GM21717 (cell line): ENCODE data around the gene PDF.
A peak's percentile ranks its signal among the peaks of the same experiment; 100 is the strongest.
"Not testable (repeated sequence)": the region's sequence is repeated elsewhere in the genome, so short reads cannot be mapped to it uniquely, and the experiment has no call there.

Experiments used
- ATAC-seq: cut with Tn5 transposase; IDR thresholded peaks from one replicate; pipeline ENCODE4 v1.9.1; 2021; ENCODE audit warnings: mild to moderate bottlenecking, moderate library complexity; ENCODE audit not compliant: unreplicated experiment

The PDF gene

DNA sequence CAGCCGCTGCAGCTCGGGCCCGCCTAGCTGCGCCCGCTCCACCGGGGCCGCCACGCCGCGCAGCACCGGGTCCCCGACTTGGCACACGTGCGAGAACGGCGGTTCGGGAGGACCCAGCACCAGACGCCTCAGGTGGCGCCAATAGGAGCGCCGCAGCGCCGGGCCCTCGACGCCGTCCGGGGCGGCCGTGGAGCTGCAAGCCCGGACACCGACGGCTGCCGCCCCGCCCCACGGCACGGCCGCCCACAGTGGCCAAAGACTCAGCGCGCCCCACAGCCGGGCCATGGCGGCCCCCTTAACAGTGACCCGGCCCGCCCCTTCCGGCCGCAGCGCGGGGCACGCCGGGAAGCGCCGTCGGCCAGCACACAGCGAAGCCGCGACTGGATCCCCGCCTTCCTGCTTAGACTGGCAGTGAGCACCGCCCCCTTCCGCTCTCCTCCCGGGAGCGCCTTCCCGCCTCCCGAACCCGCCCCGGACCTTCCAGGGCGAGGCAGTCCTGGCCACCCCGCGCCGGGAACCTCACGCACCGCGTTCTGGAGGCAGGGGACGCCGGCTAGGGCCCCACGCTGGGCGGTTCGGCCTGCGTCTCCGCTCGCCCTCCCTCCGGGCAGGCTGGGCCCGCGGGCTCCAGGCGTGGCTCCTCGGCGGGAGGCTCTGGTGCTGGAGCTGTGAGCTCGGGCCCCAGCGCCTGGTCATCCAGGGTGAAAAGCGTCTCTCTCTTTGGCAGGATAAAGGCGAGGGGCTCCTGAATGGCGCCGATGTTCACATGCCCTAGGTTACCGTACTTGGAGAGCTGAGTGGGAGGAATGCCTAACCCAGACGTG is at the start of gene PDF:
Gene PDF (minus strand): TSS at position 303 of the 824 bp plus-strand sequence. CDS start 18 bp downstream, at position 285.
- ATAC-seq, result peak; percentile 90

DNA sequence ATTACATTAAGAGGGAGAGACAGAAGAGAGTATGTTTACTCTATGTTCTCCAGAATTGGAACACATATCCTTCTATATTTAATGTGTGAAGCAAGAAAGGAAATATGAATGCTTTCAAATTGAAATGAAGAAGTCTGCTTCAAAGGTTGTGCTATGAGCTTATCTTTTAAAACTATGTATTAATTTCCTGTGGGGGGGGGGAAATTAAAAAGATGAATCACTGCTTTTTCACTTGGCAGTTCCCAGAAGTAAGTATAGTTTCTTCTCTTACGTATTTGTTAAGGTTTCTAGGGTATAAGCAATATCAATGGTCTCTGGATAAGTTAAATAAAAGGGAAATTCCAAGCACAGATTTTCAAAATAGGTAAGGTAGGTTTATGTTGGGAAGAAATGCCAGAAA is 48.4 kb upstream of the PDF start:
- ATAC-seq, result no peak

DNA sequence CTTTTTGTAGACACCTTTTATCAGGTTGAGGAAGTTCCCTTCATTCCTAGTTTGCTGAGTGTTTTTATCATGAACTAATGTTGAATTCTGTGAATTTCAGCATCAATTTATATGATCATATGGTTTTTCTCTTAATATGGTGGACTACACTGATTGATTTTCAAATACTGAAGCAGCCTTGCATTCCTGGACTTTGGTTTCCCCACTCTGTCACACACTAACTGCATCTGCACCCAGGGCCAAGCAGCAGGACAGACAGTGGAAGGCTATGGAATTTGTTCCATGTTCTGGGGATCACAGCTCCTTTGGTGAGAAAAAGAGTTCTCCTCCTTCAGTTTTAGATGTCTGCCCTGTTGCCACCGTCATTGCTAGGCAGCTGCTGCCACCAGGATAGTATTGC is 47.6 kb upstream of the PDF start:
- no peak for ATAC-seq

DNA sequence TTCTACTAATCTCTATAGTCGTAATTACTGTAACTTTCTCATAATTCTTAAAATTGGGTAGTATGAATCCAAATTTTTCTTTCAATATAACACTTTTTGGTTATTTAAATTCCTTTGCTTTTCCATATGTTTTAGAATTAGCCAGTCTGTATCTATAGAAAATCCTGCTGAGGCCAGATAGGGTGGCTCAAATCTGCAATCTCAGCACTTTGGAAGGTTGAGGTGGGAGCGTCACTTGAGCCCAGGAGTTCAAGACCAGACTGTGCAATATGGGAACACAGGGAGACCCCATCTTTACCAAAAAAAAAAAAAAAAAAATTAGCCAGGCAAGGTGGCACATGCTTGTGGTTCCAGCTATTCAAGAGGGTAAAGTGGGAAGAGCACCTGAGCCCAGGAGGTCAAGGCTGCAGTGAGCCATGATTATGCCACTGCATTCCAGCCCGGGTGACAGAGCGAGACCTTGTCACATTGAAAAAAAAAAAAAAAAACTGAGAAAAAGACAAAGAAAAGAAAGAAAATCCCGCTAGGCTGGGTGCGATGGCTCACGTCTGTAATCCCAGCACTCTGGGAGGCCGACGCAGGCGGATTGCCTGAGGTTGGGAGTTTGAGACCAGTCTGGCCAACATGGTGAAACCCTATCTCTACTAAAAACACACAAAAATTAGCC is 46.1 kb upstream of the PDF start:
- ATAC-seq, result no peak

- ATAC-seq, result no peak
These were observed 42.6 kb upstream of the PDF start for GRCh38 chr16:69373019-69373418.

GRCh38 chr16:69371564-69371963 is 41.2 kb upstream of the PDF start:
- no peak for ATAC-seq

GRCh38 chr16:69368866-69369265 is 38.5 kb upstream of the PDF start:
- ATAC-seq, result no peak

DNA sequence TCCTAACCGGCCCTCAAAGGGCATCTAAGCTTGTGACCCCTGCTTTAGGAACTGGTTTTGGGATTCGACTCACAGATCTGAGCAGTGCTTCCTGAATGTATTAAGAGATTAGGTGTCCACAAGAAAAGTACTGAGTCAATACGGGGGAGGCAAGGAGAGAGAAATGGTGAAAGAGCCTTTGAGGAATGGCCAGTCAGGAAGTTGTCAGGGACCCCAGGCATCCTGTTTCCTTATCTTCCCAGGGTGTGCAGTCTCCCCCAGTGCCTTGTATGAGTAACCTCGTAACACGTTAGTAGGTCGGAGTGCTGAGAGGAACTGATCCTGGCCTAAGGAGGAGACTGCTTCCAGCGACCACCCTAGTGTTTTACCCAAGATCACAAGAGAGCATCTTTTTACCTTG is 37.6 kb upstream of the PDF start:
- ATAC-seq, result no peak

DNA sequence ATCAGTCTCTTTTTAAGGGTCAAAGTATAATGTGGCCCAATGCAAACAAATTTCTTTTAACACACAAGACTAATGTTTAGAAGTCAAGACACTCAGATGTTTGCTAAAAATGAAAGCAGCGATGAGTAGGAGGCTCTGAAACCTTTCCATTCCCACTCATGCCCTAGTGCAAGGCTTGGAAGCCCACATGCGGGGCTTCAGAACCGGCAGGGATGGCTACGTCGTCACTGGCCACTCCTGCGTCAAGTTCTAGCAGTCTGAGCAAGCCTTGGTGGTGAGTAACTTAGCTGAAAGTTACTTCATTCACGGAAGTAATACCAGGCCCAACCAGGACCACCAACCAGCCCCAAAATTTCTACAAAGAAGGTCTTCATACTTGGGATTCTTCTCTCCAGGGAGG is 36.0 kb upstream of the PDF start:
- ATAC-seq, result no peak

DNA sequence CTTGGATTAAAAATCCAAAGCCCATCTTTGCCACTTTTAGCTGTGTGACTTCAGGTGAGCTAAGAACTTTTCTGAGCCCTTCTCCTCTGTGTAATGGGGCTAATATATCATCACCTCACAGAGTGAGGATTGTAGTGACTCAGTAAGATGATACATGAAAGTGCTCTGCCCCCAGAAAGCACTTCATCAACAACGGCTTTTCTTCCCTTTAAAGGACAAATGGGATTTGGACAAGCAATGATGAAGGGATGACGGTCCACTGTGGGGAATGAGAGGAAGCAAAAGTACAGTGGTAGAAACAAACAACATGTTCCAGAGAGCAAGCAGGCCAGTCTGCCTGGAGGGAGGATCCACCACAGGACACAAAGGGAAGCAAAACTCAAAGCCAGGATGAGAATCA is 35.5 kb upstream of the PDF start:
- no peak for ATAC-seq

GRCh38 chr16:69364088-69364487 is 33.7 kb upstream of the PDF start:
- no peak for ATAC-seq

DNA sequence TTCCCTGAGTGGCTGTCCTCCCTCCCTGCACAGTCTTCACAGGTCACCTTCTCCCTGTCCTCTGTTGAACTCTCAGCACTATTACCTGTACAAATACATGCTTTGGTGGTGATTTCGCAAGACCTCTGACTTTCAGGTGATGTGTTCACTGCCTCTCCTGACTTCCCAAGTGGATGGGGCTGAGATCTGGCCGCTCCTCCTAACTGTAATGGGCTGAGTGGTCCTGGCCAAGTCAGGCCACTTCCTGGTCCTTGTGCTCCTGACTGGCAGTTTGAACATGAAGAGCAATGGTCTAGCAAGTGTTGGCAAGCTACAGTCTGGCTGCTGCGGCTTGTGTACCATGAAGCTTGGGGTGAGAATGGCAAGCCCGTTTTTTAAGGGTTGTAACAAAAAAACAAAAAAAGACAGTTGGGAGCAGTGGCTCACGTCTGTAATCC is 32.9 kb upstream of the PDF start:
- no peak for ATAC-seq

DNA sequence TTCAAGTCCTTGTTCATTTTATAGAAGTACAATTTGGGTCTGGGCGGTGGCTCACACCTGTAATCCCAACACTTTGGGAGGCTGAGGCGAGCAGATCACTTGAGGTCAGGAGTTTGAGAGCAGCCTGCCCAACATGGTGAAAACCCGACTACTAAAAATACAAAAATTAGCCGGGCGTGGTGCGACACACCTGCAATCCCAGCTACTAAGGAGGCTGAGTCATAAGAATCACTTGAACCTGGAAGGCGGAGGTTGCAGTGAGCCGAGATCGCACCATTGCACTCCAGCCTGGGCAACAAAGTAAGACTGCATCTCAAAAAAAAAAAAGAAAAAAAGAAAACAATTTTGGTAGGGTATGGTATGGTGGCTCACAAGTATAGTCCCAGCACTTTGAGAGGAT is 29.7 kb upstream of the PDF start:
- ATAC-seq, result not testable (repeated sequence)

GRCh38 chr16:69351309-69352027 is 21.1 kb upstream of the PDF start, which contains the start of gene TMED6:
TMED6 (minus strand) TSS chr16:69351786; CDS start chr16:69351753, 33 bp downstream.
- ATAC-seq, result no peak

- no peak for ATAC-seq
These were observed 20.2 kb upstream of the PDF start for GRCh38 chr16:69350536-69351133.

DNA sequence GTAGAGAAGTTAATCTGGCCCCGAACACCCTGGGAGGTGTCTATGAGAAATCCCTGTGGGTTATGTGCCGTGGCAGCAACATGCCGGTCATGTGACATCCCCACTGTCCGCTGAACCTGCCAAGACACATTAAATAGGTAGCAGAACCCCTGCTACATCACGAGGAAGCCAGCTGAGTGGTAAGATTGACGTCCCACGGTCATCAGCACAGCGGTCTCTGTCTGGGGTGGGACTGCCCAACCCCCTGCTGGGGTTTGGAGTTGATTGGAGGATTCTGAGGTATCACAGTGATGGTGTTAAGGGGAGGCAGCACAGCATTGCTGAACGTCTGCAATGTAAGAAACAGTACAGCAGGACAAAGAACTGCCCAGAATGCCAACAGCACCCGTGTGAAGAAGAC is 19.1 kb upstream of the PDF start:
- no peak for ATAC-seq

- ATAC-seq, result no peak
These were observed 17.8 kb upstream of the PDF start for GRCh38 chr16:69348222-69348621.

GRCh38 chr16:69346683-69347082 is 16.3 kb upstream of the PDF start:
- no peak for ATAC-seq

DNA sequence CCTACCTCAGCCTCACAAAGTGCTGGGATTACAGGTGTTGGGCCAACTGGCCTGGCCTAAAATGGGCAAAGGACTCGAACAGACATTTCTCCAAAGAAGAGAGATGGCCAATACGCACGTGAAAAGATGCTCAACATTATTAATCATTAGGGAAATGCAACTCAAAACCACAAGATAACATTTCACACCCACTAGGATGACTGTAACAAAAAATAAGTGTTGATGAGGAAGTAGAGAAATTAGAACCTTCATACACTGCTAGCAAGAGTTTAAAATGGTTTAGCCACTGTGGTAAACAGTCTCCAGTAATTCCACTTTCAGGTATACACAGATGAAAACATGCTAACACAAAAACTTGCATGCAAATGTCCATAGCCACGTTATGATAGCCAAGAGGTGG is 15.5 kb upstream of the PDF start:
- no peak for ATAC-seq

DNA sequence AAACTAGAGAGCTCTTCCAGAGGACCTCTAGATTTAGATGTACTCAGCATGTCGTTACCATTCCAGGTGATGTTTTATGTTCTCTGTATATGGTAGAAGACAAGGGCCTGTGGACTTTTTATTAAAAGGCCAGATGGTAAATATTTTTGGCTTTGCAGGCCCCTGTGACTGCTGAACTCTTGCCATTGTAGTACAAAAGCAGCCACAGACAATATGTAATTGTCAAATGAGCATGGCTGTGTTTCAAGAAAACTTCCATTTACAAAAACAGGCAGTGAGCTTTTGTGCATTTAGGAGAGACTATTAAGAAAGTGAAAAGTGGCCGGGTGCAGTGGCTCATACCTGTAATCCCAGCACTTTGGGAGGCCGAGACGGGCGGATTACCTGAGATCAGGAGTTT is 13.8 kb upstream of the PDF start:
- ATAC-seq, result no peak

DNA sequence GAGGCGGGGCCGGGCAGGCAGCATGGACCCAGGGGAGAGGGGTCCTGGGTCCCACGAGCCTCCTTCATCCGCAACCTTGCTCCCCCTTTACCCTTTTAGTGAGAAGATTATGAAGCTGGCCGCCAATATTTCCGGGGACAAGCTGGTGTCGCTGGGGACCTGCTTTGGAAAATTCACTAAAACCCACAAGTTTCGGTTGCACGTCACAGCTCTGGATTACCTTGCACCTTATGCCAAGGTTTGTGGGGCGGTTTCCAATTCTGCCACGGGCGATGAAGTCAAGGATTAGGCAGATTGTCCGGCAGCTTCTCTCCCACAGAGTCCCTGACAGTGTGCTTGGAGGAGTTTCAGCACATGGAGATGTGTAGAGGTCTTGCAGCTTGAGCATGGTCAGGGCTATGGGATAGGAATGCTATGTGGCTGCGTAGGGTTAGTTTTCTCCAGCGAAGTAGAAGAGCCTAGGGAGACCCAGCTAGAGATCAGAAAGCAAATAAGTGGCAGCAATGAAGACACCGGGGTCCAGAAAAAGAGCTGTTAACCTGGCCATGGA is 9.8 kb upstream of the PDF start:
- peak; percentile 7 for ATAC-seq
